ENCODE data around the gene GPR82. TPM values are rescaled to one million over a fixed set of nuclear protein-coding genes. Genes with fewer than 3 reads are reported as not detected.

Gene GPR82
- total RNA-seq, 2 donors from 2014 or later: not detected

Other genes with a start within 250 kb of the GPR82 start
- gene GPR34, start 35.2 kb upstream of the GPR82 start, total RNA-seq: under 1 TPM in 1 of 2 donors, not detected in 1; 0.17 TPM
- gene CASK, start 199.4 kb downstream of the GPR82 start, total RNA-seq: 100 to 1,000 TPM in 1 of 2 donors, 10 to 100 TPM in 1; 99.9 to 107 TPM

Measured in T-helper 17 cell (primary cell).